HG03103 (cell line): Measurements from ENCODE around the gene PCP2.
A peak's percentile ranks its signal among the peaks of the same experiment; 100 is the strongest.

Experiments used
- ATAC-seq: cut with Tn5 transposase; IDR thresholded peaks from one replicate; pipeline ENCODE4 v1.9.1; 2021; ENCODE audit warnings: low read depth; ENCODE audit not compliant: unreplicated experiment

The PCP2 gene

GRCh38 chr19:7640803-7641202 is 7.3 kb upstream of the PCP2 start:
- no peak for ATAC-seq

- no peak for ATAC-seq
These were observed 6.4 kb upstream of the PCP2 start for GRCh38 chr19:7639863-7640348.

- no peak for ATAC-seq
These were observed 5.4 kb upstream of the PCP2 start for GRCh38 chr19:7638802-7639465.

- ATAC-seq, result peak; percentile 17
These were observed 4.1 kb upstream of the PCP2 start for GRCh38 chr19:7637374-7638256.

GRCh38 chr19:7636691-7637373 is 3.3 kb upstream of the PCP2 start, which contains the start of gene STXBP2:
Gene STXBP2, plus strand, starts transcription at chr19:7637110. Its CDS starts 40 bp downstream, at chr19:7637150.
- peak; percentile 62 for ATAC-seq

- no peak for ATAC-seq
These were observed 2.8 kb upstream of the PCP2 start for GRCh38 chr19:7636317-7636690.

GRCh38 chr19:7635670-7636069 is 2.2 kb upstream of the PCP2 start:
- ATAC-seq, result no peak

GRCh38 chr19:7632340-7633203 is 947 bp downstream of the PCP2 start:
- no peak for ATAC-seq

- no peak for ATAC-seq
These were observed 1.9 kb downstream of the PCP2 start for GRCh38 chr19:7631577-7631976.

- peak; percentile 85 for ATAC-seq
These were observed 4.0 kb downstream of the PCP2 start, which contains the start of the genes PET100 and XAB2 for GRCh38 chr19:7629347-7630054. Gene PET100, plus strand, starts transcription at chr19:7629793. Its CDS starts 41 bp downstream, at chr19:7629834. Gene XAB2, minus strand, starts transcription at chr19:7629545. Its CDS starts 18 bp downstream, at chr19:7629527.

- ATAC-seq, result no peak
These were observed 4.8 kb downstream of the PCP2 start for GRCh38 chr19:7628589-7629311.

GRCh38 chr19:7627166-7627565 is 6.4 kb downstream of the PCP2 start:
- ATAC-seq, result no peak

GRCh38 chr19:7625763-7626372 is 7.7 kb downstream of the PCP2 start:
- no peak for ATAC-seq

GRCh38 chr19:7624810-7625209 is 8.7 kb downstream of the PCP2 start:
- ATAC-seq, result no peak

- no peak for ATAC-seq
These were observed 9.6 kb downstream of the PCP2 start for GRCh38 chr19:7623725-7624603.

GRCh38 chr19:7622933-7623685 is 10.4 kb downstream of the PCP2 start:
- ATAC-seq, result no peak
